GM21825 (cell line): ENCODE measurements around the gene INS.
"Not testable (repeated sequence)": the region's sequence is repeated elsewhere in the genome, so short reads cannot be mapped to it uniquely, and the experiment has no call there.

Experiments
- ATAC-seq: cut with Tn5 transposase; IDR thresholded peaks from one replicate; pipeline ENCODE4 v1.9.1; 2021; ENCODE audit warnings: mild to moderate bottlenecking, moderate library complexity; ENCODE audit not compliant: unreplicated experiment

INS gene

GRCh38 chr11:2182692-2183474 is 21.9 kb upstream of the INS start:
- no peak for ATAC-seq

- ATAC-seq, result no peak
These were observed 21.1 kb upstream of the INS start for GRCh38 chr11:2182075-2182474.

DNA sequence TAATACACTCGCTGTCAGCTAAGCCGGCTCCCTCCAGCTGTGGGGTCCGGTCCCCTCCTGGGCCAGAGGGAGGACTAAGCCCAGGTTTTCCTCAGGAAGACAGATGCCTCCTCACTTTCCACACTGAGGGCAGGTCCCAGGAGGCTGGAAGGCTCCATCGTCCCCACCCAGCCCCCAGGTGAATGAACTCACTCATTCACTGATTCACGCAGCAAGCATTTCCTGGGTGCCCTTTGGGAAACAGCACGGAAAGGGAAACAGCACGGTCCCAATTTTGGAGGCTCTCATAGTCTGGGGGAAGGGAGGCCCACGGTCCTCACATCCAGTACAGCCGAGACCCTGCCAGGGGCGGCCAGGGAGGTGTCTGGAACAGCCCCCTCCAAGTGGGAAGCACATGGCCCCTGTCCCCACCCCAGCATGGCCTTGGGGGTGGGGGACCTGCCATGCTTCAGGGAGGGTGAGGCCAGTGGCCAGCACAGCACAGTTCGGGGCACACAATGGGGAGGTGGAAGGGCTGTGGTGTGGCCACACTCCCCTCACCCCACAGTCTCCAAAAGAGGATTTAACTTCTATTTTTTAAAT is 19.9 kb upstream of the INS start:
- ATAC-seq, result no peak

- no peak for ATAC-seq
These were observed 19.3 kb upstream of the INS start for GRCh38 chr11:2180347-2180746.

- no peak for ATAC-seq
These were observed 18.5 kb upstream of the INS start for GRCh38 chr11:2179516-2179915.

DNA sequence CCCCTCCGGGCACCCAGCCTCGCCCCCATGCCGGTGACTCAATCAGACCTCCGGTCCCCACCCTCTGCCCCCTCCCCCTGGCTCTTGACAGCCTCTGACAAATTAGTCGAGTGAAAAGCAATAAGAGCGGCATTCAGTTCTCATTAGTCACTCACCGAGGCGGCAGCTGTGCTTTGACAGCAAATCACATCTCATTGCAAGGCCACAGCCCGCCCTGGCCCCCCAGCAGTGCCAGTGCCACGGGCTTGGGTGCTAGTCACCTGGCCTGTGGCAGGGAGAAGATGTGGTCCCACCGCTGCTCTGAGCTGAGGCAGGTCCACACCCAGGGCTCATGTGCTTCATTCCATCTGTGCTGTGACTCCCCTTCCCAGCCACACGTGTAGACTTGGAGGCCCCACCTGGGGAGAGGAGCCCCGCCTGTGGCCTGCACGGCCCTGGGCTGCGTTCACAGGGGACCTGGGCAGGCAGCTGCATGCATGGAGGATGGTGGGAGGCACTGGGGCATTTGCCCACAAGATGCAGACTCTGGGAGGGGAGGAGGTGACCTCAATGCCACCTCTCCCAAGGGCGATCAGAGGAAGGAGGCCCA is 18.0 kb upstream of the INS start:
- no peak for ATAC-seq

DNA sequence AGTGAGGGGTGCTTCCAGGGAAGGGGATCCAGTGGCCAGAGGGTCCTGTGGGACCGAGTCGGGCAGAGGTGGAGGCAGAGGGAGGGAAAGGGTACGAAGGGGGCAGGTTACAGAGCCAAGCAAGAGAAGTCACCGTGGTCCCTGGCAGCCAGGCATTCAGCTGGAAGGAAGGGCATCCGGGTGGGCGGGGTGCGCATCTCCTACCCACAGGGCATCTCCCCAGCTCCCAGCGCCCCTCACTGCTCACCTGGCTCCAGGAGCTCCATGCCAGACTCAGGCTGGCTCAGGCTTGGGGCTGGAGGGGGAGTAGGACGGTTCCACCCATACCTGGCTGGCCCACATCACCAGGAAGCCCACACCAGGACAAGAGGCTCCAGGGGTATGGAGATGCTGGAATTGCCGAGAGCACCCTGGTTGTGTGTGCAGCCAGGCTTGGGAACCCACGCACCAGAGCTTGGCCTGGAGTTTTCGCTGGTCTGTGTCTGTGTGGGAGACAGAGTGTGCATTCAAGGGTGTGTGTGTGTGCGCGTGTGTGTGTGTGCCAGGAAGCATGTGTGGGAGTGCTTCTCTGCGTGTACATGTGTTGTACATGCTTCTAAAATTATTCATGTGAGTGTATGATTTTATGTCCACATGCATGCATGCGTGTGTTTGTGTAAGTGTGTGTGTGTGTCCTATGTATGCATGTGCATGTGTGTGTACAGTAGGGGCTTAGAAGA is 17.2 kb upstream of the INS start:
- not testable (repeated sequence) for ATAC-seq

- ATAC-seq, result no peak
These were observed 16.1 kb upstream of the INS start for GRCh38 chr11:2177076-2177475.

DNA sequence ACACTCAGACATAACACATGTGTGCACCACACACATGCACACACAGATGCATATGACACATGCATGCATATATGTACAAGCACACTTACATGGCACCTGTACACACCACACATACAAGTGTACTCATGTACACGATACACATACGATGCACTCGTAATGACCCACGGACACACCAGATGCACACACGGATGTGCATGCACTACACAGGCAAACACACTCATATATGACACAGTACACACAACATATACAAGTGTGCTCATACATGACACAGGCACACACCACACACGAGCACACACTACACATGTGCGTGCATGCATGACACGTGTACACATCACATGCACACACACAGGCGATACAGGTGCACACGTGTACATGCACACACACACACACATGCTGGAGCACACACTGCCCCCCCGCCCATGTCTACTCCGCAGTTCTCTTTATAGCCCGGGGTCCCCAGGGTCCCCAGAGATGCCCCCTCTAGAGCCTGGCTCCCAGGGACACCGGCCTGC is 15.4 kb upstream of the INS start:
- no peak for ATAC-seq

- no peak for ATAC-seq
These were observed 14.7 kb upstream of the INS start for GRCh38 chr11:2175659-2176058.

DNA sequence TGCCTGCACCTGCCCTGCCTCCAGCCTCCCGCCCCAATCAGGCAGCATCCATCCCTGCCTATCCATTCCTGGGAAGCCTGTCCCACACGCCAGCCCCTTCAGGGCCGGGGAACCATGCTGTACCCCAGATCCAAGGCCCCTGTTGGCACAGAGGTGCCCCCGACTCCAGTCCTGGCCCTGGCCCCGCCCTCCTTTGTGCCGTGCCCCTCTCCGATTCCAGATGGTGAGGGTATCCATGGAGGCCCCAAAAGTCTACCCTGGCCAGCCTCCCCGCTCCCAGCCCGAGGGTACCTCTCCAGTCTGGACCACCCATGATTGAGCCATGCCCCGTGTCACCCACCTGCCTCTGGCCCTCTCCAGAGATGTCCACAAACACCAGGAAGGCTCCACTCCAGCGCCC is 13.4 kb upstream of the INS start:
- no peak for ATAC-seq

DNA sequence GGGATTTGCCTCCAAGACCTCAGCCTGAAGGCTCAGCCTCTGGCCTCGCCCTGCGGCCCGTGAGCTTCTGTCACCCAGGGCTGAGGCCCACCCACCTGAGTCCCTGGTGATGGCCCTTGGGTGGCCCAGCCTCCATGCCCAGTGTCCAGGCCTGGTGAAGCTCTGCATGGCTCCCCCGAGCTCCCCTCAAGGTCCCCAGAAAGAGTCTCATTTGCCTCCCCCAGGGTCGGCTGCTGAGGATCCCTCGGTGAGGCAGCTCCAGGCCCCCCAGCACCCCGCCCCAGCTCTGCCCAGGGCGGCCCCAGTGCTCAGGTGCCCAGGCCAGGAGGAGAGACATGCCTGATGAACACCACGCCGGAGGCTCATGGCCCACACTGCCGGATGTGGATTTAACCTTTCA is 12.8 kb upstream of the INS start:
- no peak for ATAC-seq

DNA sequence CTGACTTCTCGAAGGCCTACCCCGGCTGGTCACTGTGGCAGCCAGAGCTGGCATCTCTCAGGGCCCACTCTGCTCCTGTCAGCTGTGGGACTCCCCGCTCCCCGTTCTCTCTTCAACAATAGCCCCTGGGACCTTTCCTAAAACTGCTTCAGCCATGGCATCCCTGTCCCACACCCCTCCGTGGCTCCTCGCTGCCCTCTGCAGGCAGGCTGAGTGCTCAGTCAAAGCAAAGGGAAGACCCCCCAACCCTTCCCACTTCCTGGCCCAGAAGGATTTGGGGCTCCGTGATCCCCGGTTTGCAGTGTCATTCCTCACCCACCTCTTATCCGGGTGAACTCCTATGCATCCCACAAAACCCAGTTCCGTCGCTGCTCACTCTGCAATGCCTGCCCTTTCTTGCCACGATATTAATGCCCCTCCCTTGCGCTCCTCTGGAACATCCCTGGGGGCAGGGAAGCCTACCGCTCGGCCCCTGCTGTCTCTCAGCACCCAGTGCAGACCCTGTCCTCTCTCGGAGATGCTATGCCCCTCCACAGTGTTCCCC is 12.2 kb upstream of the INS start:
- ATAC-seq, result no peak

GRCh38 chr11:2172676-2173075 is 11.7 kb upstream of the INS start:
- no peak for ATAC-seq

- no peak for ATAC-seq
These were observed 10.6 kb upstream of the INS start, which contains the start of gene TH for GRCh38 chr11:2171591-2172003. Gene TH (minus strand): TSS chr11:2171815. CDS start chr11:2171786, 29 bp downstream.

- ATAC-seq, result no peak
These were observed 8.9 kb upstream of the INS start for GRCh38 chr11:2169626-2170570.

GRCh38 chr11:2169005-2169378 is 8.0 kb upstream of the INS start:
- ATAC-seq, result no peak

- no peak for ATAC-seq
These were observed 7.4 kb upstream of the INS start for GRCh38 chr11:2168286-2169004.
